H9 (cell line): ENCODE measurements around the gene GLYATL1B. TPM values are rescaled to one million over a fixed set of nuclear protein-coding genes. Genes with fewer than 3 reads are reported as not detected.
A peak's percentile ranks its signal among the peaks of the same experiment; 100 is the strongest.

Experiments used
- DNase-seq: peaks from one replicate; pipeline ENCODE4 v3.0.0-alpha.2; 2017
- H2AFZ ChIP-seq: one replicate; pipeline ENCODE4 v1.6.1; 2013; ENCODE audit warnings: mild to moderate bottlenecking, low read length, control low read depth, moderate library complexity
- H2AK5ac ChIP-seq: 2 replicates; pipeline ENCODE4 v1.6.1; 2013; ENCODE audit warnings: low read length, control low read depth, mixed read lengths; ENCODE audit not compliant: insufficient read length
- H2BK120ac ChIP-seq: one replicate; pipeline ENCODE4 v1.6.1; 2013; ENCODE audit warnings: low read depth, mild to moderate bottlenecking, low read length, control low read depth, inconsistent platforms; ENCODE audit not compliant: poor library complexity, severe bottlenecking
- H2BK12ac ChIP-seq: 2 replicates; pipeline ENCODE4 v1.6.1; 2013; ENCODE audit warnings: low read length, control low read depth, mixed read lengths, low read depth; ENCODE audit not compliant: insufficient read length
- H2BK15ac ChIP-seq: 2 replicates; pipeline ENCODE4 v1.6.1; 2013; ENCODE audit warnings: low read depth, low read length, control low read depth
- H2BK20ac ChIP-seq: one replicate; pipeline ENCODE4 v1.6.1; 2013; ENCODE audit warnings: low read depth, mild to moderate bottlenecking, low read length, control low read depth, inconsistent platforms; ENCODE audit not compliant: poor library complexity, severe bottlenecking
- H2BK5ac ChIP-seq: 2 replicates; pipeline ENCODE4 v1.6.1; 2013; ENCODE audit warnings: low read length, control low read depth, mixed read lengths; ENCODE audit not compliant: insufficient read length
- H3K14ac ChIP-seq: 2 replicates; pipeline ENCODE4 v1.6.1; 2013; ENCODE audit warnings: low read length, control low read depth; ENCODE audit not compliant: insufficient read depth
- H3K18ac ChIP-seq: 2 replicates; pipeline ENCODE4 v1.6.1; 2013; ENCODE audit warnings: low read depth, mild to moderate bottlenecking, mixed read lengths, low read length, control low read depth; ENCODE audit not compliant: insufficient read length
- H3K23ac ChIP-seq: 2 replicates; pipeline ENCODE4 v1.6.1; 2013; ENCODE audit warnings: low read length, control low read depth, mixed read lengths, low read depth; ENCODE audit not compliant: insufficient read length
- H3K23me2 ChIP-seq: 2 replicates; pipeline ENCODE4 v1.6.1; 2013; ENCODE audit warnings: low read depth, mild to moderate bottlenecking, mixed read lengths, low read length, control low read depth; ENCODE audit not compliant: insufficient read length, poor library complexity, severe bottlenecking
- H3K27ac ChIP-seq: 2 replicates; pipeline ENCODE4 v1.5.1; 2013; ENCODE audit warnings: low read length, control low read depth, mixed read lengths, low read depth; ENCODE audit not compliant: insufficient read length
- H3K27me3 ChIP-seq: 2 replicates; pipeline ENCODE4 v1.6.1; 2013; ENCODE audit warnings: low read length, control low read depth, inconsistent platforms; ENCODE audit not compliant: insufficient read depth
- H3K4ac ChIP-seq: 2 replicates; pipeline ENCODE4 v1.6.1; 2013; ENCODE audit warnings: low read depth, mild to moderate bottlenecking, control low read depth, inconsistent platforms, low read length, moderate library complexity
- H3K4me1 ChIP-seq: 2 replicates; pipeline ENCODE4 v1.6.1; 2013; ENCODE audit warnings: low read length, control low read depth, inconsistent platforms; ENCODE audit not compliant: insufficient read depth
- H3K4me2 ChIP-seq: 2 replicates; pipeline ENCODE4 v1.6.1; 2013; ENCODE audit warnings: low read length, control low read depth, mixed read lengths; ENCODE audit not compliant: insufficient read length, insufficient read depth
- H3K56ac ChIP-seq: 2 replicates; pipeline ENCODE4 v1.6.1; 2013; ENCODE audit warnings: low read depth, mild to moderate bottlenecking, mixed read lengths, low read length, control low read depth; ENCODE audit not compliant: insufficient read length
- H3K79me1 ChIP-seq: 2 replicates; pipeline ENCODE4 v1.6.1; 2013; ENCODE audit warnings: low read depth, mild to moderate bottlenecking, moderate library complexity, low read length, control low read depth, inconsistent platforms; ENCODE audit not compliant: insufficient read depth, poor library complexity, severe bottlenecking
- H3K79me2 ChIP-seq: 2 replicates; pipeline ENCODE4 v1.6.1; 2013; ENCODE audit warnings: low read length, control low read depth, inconsistent platforms; ENCODE audit not compliant: insufficient read depth
- H3K9ac ChIP-seq: 2 replicates; pipeline ENCODE4 v1.6.1; 2013; ENCODE audit warnings: low read length, control low read depth, mixed read lengths; ENCODE audit not compliant: insufficient read length; ENCODE audit errors: extremely low read depth
- H3K9me3 ChIP-seq: one replicate; pipeline ENCODE4 v1.6.1; 2013; ENCODE audit warnings: low read depth, low read length, inconsistent platforms; ENCODE audit not compliant: control insufficient read depth
- H3T11ph ChIP-seq: one replicate; pipeline ENCODE4 v1.6.1; 2013; ENCODE audit warnings: mild to moderate bottlenecking, low read length, control low read depth, inconsistent platforms
- H4K20me1 ChIP-seq: one replicate; pipeline ENCODE4 v1.6.1; 2013; ENCODE audit not compliant: control insufficient read depth, insufficient read length, insufficient read depth
- H4K5ac ChIP-seq: 2 replicates; pipeline ENCODE4 v1.6.1; 2013; ENCODE audit warnings: low read depth, mild to moderate bottlenecking, mixed read lengths, low read length, control low read depth; ENCODE audit not compliant: insufficient read length
- H4K8ac ChIP-seq: replicated peaks from 2 replicates; pipeline ENCODE4 v1.6.1; 2013; ENCODE audit warnings: low read length, control low read depth, mixed read lengths, low read depth; ENCODE audit not compliant: insufficient read length
- H4K91ac ChIP-seq: 2 replicates; pipeline ENCODE4 v1.6.1; 2013; ENCODE audit warnings: low read depth, mild to moderate bottlenecking, moderate library complexity, mixed read lengths, low read length, control low read depth; ENCODE audit not compliant: insufficient read length
- H3K27ac Mint-ChIP-seq, 3 experiments: 2 replicates in 2 of 3; 3 replicates in 1 of 3; pipeline ENCODE4 v1.8.0; 2020 to 2021; ENCODE audit warnings: mixed read lengths in 3 of 3, mild to moderate bottlenecking in 1 of 3, moderate library complexity in 1 of 3
- H3K27me3 Mint-ChIP-seq: 2 replicates; pipeline ENCODE4 v1.8.0; 2021; ENCODE audit warnings: low read depth, mild to moderate bottlenecking, moderate library complexity, mixed read lengths
- H3K36me3 Mint-ChIP-seq, 3 experiments: 2 replicates in 2 of 3; 3 replicates in 1 of 3; pipeline ENCODE4 v1.8.0; 2020 to 2021; ENCODE audit warnings: low read depth in 3 of 3, mixed read lengths in 3 of 3; ENCODE audit not compliant: insufficient read depth in 1 of 3
- H3K4me1 Mint-ChIP-seq, 2 experiments: 2 replicates each; pipeline ENCODE4 v1.8.0; 2020; ENCODE audit warnings: mixed read lengths in 2 of 2
- H3K4me3 Mint-ChIP-seq, 2 experiments: 2 replicates in 1 of 2; 3 replicates in 1 of 2; pipeline ENCODE4 v1.8.0; 2020 to 2021; ENCODE audit warnings: mild to moderate bottlenecking in 2 of 2, mixed read lengths in 2 of 2, moderate library complexity in 1 of 2
- H3K9me3 Mint-ChIP-seq, 2 experiments: 2 replicates in 1 of 2; 3 replicates in 1 of 2; pipeline ENCODE4 v1.8.0; 2020; ENCODE audit warnings: mild to moderate bottlenecking in 2 of 2, mixed read lengths in 2 of 2, moderate library complexity in 1 of 2
- CTCF ChIP-seq: fragments of 200-600 bp; sonication (generic); conservative IDR thresholded peaks from 3 replicates; pipeline ENCODE4 v1.8.0; 2021; ENCODE audit warnings: antibody characterized with exemption, mild to moderate bottlenecking
- whole genome bisulfite sequencing: extraction: QIAGEN DNeasy Blood & Tissue Kit; methylation state at CpG from one replicate; pipeline ENCODE4 v1.1.7; 2013; ENCODE audit warnings: missing lambda C conversion rate, low lambda C conversion rate, mixed read lengths; ENCODE audit not compliant: insufficient read length; ENCODE audit errors: extremely low coverage; 5-methylcytosine and 5-hydroxymethylcytosine counted together
- total RNA-seq: library from RNA; stranded (reverse); gene quantifications from 2 replicates; pipeline ENCODE4 v1.2.1, GENCODE V29; 2021

The GLYATL1B gene
- total RNA-seq, 1 experiment from 2014 or later = not detected

- H2AK5ac ChIP-seq = no peak overlapping the region
- H3K9me3 ChIP-seq = no peaks in the 10 kb centered on the region
- no peaks in the 10 kb centered on the region for H3K79me1 ChIP-seq
- H2BK20ac ChIP-seq = no peak overlapping the region
- H4K20me1 ChIP-seq = no peaks in the 10 kb centered on the region
- no peak for TF ChIP-seq CTCF
- peak overlapping the region; percentile 65 for H3K4me2 ChIP-seq
- Mint-ChIP-seq H3K4me1 (peaks cover 25 to 40% of the 10 kb centered on the region in 2 experiments), H3K27ac (peak overlapping the region in 2 of 3 experiments; percentile 83 to 96; a peak in 4 of 7 replicates), H3K36me3 (peaks cover 2 to 12% (median 3%) of the 10 kb centered on the region in 3 experiments; a peak in 5 of 7 replicates), H3K4me3 (peak overlapping the region; percentile 91 to 92), H3K27me3 (peaks cover 28% of the 10 kb centered on the region), H3K9me3 (peaks cover 5 to 12% of the 10 kb centered on the region in 2 experiments; a peak in 3 of 5 replicates)
- no peak overlapping the region for H3K14ac ChIP-seq
- no peak overlapping the region for H2BK120ac ChIP-seq
- H3K56ac ChIP-seq = no peak overlapping the region
- H2BK5ac ChIP-seq = no peak overlapping the region
- H4K8ac ChIP-seq = no peak overlapping the region
- H3K27me3 ChIP-seq = no peaks in the 10 kb centered on the region
- H4K5ac ChIP-seq = no peak overlapping the region
- no CpG with 5 or more reads among the region's 3 CpGs for WGBS
- H2BK12ac ChIP-seq = no peak overlapping the region
- no peak overlapping the region for H4K91ac ChIP-seq
- no peak overlapping the region for H3K4ac ChIP-seq
- H3K18ac ChIP-seq = no peak overlapping the region
- H3T11ph ChIP-seq = no peak overlapping the region
- DNase-seq = no peak
- peak overlapping the region; percentile 34 for H3K9ac ChIP-seq
- H3K23ac ChIP-seq = no peak overlapping the region
- no peak overlapping the region for H2AFZ ChIP-seq
- H3K4me1 ChIP-seq = no peaks in the 10 kb centered on the region; the same call in 1 of the 2 replicates
- peaks cover 6% of the 10 kb centered on the region for H3K23me2 ChIP-seq
- H2BK15ac ChIP-seq = no peak overlapping the region
- no peak overlapping the region for H3K27ac ChIP-seq
- H3K79me2 ChIP-seq = no peaks in the 10 kb centered on the region
Measured at GRCh38 chr11:59141673-59142460, 55.8 kb downstream of the GLYATL1B start.
